Hepatic stellate cell (primary cell): ENCODE results near the gene TBCD.
A peak's percentile ranks its signal among the peaks of the same experiment; 100 is the strongest.

ENCODE experiments used
- DNase-seq: peaks from one replicate; pipeline ENCODE4 v3.0.0; 2011; ENCODE audit warnings: low spot score

TBCD gene

DNA sequence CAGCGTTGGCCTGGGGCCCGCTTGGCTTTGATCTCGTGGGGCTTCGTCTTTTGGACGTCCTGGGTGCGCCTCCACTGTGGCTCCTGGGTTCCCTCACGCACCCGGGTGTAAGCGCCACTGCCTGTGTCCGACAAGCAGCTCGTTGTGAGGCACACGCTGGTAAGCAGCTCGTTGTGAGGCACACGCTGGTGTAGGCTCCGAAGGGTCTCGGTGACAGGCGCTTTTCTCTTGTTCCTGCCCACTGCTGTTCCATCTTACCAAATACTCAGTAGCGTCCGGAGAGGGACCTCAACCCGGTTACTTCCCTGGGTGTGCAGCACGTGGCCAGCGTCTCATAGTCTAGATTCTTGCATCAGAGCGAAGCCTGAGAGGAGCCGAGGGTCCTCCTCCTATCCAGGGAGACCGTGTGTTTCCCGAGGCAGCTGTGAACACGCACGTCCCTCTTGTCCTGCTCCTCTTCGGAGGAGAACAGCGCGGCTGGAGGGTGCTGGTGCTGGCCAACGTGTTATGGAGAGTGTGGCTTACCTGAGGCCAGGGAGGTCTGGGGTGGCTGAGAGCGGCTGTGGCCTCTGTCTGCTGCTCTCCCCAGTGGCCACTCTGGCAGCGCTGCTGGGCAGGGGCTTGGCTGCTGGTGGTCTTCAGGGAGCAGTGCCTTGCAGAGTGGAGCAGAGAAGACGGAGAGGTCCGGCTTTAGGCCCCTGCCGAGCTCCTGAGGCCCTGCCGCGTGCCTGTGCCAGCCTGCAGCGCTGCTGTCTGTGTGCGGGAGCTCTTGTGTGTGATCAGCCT is 120.1 kb downstream of the TBCD start:
- no peak for DNase-seq

DNA sequence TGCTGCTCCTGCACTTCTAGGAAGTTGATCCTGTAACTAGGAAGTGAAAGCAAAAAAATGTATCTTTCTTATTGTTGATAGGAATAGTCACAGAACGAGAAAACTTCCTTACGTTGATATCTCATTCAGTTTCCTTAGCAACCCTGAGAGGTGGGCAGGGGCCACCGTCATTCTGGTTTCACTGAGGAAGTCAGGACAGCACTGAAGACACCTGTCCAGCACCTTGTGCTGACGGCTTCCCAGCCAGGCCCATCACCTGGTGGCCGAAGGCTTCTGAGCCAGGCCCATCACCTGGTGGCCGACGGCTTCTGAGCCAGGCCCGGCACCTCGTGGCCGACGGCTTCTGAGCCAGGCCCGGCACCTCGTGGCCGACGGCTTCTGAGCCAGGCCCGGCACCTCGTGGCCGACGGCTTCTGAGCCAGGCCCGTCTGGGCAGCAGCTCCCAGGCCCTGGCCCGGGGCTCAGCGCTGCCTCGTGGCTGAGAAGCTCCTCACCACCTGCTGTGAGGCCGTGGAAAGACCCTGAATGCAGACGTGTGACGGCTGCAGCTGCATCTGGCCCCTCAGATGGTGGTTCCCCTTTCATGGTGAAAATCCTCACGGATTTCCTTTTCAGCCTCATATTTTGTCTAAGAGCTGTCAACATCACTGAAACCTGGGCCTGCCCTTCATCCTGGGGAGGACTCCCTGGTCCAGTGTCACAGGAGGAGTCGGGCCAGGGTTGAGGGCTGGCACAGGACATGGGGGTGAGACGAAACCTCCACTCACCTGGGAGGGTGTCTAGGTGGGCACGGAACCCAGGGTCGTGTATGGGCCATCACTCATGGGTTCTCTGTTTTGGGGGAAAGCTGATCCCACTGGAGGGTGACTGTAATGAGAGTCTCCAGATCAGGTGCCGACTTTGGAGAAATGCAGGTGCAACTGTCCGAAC is 121.0 kb downstream of the TBCD start:
- DNase-seq: no peak

DNA sequence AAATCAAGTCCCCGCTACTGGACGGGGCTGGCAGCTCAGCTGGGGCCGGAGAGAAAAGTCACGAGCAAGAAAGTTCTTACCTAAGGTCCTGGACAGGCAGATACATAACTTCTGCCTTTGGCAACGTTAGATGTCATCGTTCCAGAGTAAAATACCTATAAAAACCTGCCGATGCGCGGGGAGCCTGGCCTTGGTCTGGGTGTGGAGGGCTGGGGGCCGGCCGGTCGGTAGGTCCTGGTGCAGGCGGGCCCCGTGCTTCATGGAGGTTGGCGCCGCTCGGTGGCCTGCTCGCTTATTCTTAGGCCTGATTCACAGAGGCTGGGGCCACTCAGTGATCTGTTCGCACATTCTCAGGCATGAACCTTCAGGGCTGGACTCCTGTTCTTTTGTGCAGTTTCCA is 121.7 kb downstream of the TBCD start:
- no peak for DNase-seq

DNA sequence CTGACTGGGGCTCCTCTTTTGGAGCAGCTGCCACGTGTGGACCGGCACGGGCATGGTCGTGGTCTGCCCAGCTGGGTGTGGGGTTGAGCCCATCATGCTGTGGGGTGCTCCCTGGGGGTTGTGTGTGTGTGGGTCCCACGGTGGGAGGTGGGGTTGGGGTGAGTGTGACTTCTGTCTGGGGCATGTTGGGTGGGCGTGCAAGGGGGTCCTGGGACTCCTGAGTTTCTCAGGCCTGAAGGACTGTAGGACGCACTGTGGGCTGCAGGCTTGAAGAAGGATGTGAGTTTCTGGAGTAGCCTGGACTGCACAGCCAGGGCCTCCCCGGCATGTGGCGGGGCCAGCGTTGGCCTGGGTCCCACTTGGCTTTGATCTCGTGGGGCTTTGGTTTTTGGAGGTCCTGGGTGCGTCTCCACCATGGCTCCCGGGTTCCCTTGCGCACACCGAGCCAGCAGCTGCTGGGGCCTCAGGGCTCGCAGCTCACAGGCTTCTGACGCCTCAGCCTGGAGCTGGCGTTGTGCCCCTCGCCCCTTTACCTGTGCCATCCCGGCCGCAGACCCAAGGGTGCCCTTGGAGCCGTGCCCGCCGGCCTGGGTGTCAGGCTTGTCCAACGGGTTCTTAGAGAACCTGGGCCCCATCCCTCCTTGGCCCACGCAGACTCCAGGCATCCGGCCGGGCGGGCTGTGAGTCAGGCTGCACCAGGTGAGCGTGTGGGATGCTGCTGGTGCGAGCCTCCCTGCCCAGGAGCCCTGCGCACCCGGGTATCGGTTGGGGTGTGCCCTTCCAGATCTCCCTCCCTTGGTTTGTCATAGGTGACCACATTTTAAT is 122.4 kb downstream of the TBCD start:
- DNase-seq: no peak

DNA sequence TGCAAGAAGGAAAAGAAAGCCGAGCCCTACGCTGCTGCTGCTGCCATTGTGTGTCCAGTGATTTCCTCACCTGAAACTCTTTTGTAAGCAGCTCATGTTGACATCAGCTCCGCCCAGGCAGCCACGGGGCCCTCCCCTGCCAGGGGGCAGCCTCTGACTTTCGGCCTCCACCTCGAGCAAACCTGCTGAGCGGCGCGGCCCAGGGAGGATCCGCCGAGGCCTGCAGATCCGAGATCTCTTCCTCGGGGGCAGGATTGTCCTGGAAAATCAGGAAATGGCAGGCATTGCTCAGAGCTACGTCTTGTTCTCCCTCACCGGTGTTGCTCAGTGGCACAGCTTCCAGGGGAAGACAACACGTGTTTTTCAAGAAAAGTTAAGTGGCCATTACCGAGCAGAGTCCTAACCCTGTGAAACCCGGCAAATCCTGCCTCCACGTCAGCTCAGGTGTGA is 123.6 kb downstream of the TBCD start:
- DNase-seq: no peak

DNA sequence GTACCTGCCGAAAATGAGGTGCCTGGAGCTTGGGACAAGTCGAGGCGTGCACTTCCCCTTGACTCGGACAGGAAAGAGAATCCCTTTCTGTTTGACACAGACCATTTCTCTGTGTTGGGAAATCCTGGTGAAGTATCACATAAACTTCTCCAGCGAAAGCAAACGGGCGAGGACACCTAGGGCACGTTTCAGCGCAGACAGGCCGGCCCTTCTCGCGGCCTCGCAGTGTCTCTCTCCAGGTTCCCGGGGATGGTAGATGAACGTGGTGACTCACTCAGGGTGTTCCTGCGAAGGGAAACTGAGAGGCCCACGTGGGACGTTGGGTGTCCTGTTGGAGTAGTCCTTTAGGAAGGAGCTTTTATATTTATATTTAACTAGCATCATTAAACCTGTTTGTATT is 124.3 kb downstream of the TBCD start:
- no peak for DNase-seq

DNA sequence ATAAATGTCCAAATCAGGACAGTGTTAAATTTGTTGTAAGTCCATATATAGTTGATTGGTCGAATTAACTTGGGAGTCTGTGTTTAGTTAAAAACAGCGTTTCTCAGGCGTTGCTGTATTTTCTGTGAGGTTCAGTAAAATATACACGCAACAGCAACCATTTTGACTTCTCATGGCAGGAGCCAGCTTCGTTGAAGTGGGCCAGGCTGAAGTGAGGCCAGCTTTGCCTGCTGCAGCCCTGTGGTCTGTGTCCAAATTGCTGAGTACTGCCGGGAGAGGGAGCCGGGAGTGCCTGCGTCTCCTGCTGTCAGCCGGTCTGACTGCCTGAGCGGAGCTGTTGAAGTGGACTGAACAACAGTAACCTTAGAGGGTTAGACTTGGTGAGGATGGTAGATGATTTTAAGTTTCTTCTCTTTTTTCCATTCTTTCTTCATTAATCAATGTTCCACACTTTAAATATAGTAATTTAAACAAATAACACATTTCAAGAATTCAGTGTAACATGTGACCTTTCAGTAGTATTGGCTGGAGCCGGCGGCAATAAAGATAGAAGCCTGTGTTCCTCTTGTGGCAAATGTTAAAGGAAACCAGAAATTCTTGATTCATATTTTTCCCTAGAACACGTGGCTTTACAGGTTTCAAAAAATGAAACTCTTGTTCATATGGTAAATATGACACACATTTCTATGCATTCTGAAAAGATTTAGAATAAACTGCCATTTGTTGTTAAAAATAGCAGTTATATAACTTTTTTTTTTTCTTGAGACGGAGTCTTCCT is 124.9 kb downstream of the TBCD start:
- peak; percentile 92 for DNase-seq

DNA sequence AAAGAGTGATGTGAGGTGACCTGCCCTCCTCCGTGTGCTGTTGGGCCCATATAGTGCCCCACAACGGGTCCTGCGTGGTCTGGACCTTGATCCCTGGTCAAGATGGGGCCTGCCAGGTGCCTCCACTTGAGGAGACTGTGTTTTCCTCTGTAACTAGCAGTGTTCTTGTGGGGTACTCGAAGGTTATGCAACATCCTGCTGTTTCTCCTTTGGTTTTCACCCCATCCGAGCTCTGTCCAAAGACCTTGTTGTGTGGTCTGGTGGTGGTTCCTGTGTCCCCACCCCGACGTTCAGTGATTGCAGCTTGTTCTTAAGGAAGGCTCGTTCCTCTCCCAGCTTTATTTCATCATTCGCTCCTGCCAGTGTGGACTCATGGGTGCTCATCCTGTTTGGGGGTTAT is 126.7 kb downstream of the TBCD start:
- no peak for DNase-seq

DNA sequence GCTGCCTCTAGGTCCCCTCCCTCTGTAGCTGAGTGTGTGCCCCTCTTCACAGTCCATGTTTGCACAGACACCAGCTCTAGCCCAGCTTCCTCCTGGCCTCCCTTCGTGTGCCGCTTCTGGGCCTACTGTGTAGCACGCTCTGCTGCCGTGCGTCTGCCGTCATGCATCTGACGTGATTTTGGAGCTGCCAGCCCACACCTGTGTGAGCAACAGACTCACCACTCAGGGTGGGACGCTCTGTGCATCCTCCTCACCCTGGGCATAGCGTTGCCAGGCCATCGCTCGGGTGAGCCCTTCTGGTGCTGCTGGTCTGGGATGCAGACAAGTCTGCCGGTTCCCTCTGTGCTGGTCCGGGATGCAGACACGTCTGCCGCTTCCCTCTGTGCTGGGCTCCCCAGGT is 127.4 kb downstream of the TBCD start:
- no peak for DNase-seq

DNA sequence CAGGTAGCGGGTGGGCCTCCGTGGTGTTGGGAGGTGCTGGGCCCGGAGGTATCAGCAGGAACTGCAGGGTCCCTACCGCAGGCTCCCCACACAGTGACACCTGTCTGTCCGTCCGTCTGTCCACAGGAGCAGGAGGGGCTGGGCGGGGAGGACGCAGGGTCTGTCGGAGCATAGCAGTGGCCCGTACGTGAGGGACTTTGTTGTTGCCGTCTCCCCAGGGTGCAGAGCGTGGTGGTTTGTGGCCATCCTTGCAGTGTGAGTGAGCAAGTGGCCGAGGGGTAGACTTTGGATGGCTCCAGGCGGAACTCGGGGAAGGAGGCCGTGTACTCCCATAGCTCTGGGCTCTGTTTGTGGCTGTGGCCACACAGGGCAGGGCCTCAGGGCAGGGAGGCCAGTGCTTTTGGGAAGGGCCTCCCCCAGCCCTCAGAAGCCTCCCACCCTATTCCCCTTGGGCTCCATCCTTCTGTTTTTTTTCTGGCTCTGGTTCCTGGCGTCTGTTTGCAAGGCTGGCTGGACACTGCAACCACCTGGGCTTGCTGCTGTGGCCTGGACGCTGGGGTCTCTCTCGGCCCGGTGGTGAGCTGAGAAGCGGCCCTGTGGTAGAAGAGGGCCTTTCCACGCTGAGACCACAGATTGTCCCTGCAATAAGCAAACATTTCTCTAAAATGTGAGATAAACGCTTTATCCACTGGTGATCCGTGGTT is 128.9 kb downstream of the TBCD start:
- no peak for DNase-seq

DNA sequence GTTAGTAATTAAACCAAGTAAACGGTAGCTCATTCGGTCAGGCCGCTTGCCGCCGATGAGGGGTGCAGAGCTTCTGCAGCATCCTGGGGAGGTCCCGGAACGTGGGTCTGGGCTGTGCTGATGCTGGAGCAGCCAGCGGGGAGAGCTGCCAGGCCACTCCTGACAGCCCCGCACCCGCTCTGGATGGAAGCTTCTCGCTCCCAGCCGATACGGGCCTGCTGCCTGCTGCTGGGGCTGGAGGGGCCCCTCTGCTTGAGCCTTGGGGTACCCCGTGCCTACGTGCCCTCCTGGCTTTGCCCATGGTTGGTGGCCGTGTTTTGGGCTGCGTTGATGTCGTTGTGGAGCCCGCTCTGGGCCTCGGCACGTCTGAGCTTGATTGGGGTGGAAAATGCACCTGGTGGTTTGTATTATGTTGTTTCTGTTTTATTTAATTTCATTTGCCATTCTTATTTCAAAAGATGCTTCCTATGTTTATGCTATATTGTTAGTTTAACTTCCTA is 129.5 kb downstream of the TBCD start:
- no peak for DNase-seq

DNA sequence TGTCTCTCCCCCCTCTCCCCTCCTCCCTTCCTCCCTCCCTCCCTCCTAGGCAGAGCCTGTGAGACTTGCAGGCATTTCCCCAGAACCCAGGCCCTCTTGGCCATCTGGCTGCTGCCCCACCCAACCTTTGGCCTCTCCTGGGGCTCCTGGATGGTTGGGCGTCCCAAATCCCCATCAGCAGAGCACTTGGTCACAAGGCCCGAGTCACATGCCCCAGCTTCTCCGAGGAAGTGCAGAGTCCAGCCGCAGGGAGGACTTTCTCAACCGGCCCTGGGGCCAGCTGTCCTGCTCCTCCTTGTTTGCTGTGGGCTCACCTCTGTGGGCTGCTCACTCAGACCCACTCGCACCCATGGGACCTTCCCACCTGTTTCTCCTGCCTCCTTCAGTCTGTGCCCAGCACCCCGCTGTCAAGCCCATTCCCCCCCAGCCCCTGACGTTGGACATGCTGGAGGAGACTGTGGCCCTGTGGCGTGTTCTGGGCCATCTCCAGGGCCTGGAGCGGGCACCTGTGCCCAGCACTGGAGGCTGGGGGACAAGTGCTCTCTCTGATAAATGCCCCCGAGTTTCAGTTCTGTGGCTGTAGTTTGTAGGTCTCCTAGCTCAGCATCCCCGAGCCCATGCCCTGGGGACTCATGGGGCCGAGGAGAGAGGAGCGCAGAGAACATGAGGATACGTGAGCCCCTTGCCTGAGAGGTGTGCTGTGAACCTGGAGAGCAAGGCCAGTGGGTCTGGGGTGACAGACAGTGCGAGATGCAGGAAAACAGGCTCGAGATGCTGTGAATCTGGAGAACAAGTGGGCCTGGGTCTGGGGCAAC is 130.2 kb downstream of the TBCD start:
- no peak for DNase-seq

DNA sequence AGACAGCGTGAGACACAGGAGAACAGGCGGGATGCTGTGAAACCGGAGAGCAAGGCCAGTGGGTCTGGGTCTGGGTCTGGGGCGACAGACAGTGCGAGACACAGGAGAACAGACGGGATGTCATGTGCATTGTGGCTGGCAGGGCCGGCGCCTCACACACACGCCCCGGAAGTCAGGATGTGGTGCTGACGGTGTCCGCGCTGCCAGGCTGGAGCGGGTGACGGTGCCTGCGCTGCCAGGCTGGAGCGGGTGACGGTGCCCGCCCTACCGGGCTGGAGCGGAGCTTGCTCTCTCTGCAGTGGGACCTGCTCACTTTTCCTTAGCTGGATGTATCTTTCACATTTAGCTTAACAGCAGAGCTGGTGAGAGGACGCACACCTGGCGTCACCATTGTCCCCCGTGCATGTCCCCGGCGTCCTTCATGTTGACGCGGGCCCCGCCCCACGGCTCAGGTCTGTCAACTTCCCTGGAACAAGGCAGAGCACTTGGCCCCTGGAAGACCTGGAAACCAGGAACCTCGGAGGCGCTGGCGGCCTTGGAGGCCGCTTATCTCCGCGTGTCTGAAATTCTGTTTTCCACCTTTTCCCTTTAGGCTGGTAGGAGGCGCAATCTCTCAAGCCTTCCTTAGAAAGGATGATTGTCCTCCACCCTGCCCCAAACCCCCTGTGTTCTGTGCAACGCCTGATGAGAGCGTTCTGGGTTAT is 131.0 kb downstream of the TBCD start:
- no peak for DNase-seq

DNA sequence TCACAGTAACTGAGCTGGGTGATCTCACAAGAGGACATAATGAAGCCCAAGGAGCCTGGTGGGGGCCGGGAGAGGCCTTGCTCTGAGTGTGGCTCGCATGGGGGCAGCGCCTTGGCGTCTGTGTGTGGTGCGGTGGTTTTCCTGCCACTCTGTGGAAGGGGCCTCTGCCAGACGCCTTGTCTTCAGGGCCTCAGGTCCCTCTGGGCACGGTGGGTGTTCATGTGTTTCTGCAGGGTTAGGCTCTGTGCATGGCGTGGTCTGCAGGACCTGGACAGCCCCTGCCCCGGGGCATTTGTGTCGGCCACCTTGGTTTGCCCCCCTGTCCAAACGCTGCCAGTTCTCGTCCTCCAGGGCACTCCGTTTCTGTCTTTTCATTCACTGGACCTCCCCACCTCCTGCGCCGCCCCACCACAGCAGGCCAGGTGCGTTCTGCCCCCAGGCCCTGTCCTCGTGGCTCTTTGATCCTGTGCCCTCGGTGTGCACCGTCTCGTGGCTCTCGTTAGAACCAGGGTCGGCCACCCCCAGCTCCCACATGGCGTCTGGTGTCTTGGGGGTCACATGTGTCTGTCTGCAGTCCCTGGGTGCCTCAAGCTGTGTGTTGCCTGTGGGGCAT is 131.7 kb downstream of the TBCD start:
- DNase-seq: no peak

DNA sequence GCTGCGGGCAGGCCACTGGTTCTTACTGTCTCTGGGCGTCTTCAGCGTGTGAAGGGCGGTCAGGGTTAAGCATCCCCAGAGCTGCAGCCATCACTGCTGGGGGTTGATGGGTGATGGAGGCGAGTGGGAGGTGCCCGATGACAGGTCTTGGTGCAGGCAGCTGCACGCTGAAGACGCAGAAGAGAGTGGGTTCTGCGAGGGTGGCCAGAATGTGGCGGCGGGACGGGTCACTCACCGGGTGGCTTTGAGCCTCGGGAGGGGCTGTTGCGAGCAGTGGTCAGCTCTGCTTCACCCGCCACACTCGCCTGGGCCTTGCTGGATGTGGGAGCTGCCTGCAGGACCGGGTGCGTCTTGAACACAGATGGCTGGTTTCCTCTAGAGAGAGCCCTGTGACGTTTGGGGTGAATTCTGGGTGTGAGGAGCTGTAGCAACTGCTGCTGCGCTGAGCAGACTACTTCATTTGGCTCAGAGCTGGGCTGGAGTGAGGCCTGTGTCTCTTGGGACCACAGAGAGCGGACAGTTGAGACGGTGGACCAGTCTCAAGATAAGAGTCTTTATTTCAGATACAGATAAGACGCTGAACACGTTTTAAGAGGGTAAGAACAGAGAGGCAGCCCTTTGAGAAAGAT is 132.6 kb downstream of the TBCD start:
- DNase-seq: no peak

DNA sequence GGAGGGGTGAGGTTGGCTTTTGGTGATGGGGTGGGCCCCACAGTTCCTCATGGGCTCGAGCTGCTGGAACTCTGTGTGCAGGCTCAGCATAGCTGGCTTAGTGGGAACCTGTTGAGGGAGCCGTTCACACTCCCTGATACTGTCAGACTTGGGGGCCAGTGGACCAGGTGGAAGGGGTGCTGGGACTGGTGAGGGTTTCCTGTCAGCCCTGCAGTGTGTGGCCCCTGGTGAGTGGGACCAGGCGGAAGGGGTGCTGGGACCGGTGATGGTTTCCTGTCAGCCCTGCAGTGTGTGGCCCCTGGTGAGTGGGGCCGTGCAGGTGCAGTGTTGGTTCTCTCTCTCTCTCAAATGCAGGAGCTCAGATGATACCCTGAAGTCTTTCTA is 133.1 kb downstream of the TBCD start:
- DNase-seq: no peak

DNA sequence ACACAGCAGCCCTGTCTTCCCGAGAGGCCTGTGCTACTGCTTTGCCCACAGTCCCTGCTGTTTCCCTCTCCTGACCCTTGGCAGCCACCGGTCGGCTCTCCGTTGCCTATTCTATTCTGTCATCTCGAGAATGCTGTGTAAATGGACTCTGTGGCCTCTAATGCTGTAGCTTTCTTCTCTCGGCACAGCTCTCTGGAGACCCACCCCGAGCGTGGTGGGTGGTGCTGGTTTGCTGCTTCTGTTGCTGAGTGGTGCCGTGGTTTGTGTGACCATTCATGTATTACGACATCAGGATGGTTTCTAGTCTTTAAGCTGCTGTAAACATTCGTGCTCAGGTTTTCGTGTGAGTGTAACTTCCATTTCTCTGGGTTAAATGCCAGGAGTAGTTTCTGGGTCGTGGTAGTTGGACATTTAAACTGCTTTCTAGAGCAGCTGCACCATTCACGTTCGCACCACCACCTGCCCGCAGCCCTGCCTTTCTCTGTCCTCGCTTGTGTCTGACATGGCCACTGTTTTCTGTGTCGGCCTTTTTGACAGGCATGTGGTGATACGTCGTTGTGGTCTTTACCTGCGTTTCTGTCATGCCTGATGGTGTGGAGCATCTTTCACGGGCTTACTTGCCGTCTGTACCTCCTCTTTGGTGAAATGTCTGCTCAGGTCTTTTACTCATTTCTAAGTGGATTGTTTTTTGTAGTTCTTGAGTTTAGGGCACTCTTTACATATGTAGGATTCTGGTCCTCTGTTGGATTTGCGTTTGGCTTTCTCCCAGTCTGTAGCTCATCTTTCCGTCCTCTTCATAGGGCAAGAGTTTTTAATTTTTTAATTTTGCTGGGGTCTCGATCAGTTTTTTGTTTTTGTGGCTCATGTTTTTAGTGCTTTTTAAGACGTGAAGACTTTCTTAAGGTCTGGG is 135.6 kb downstream of the TBCD start:
- DNase-seq: no peak
